ENCODE measurements around the gene ACP3.

- TF ChIP-seq TCF12 (IDR thresholded peaks at IDR 0.05; ENCODE audit: low read depth) (no peak), TEAD4 (IDR thresholded peaks at IDR 0.05) (no peak), CEBPB (IDR thresholded peaks at IDR 0.05) (no peak), EP300 (IDR thresholded peaks at IDR 0.05; ENCODE audit: borderline replicate concordance) (no peak), NFIC (IDR thresholded peaks at IDR 0.05) (no peak), RAD21 (IDR thresholded peaks at IDR 0.05; ENCODE audit: low read depth) (no peak), USF1 (IDR thresholded peaks at IDR 0.05) (no peak), YY1 (IDR thresholded peaks at IDR 0.05; ENCODE audit: low read depth) (no peak)
- TF ChIP-seq, protein P1, sequence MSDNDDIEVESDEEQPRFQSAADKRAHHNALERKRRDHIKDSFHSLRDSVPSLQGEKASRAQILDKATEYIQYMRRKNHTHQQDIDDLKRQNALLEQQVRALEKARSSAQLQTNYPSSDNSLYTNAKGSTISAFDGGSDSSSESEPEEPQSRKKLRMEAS (IDR thresholded peaks at IDR 0.05) = no peak
- TF ChIP-seq, protein P2, sequence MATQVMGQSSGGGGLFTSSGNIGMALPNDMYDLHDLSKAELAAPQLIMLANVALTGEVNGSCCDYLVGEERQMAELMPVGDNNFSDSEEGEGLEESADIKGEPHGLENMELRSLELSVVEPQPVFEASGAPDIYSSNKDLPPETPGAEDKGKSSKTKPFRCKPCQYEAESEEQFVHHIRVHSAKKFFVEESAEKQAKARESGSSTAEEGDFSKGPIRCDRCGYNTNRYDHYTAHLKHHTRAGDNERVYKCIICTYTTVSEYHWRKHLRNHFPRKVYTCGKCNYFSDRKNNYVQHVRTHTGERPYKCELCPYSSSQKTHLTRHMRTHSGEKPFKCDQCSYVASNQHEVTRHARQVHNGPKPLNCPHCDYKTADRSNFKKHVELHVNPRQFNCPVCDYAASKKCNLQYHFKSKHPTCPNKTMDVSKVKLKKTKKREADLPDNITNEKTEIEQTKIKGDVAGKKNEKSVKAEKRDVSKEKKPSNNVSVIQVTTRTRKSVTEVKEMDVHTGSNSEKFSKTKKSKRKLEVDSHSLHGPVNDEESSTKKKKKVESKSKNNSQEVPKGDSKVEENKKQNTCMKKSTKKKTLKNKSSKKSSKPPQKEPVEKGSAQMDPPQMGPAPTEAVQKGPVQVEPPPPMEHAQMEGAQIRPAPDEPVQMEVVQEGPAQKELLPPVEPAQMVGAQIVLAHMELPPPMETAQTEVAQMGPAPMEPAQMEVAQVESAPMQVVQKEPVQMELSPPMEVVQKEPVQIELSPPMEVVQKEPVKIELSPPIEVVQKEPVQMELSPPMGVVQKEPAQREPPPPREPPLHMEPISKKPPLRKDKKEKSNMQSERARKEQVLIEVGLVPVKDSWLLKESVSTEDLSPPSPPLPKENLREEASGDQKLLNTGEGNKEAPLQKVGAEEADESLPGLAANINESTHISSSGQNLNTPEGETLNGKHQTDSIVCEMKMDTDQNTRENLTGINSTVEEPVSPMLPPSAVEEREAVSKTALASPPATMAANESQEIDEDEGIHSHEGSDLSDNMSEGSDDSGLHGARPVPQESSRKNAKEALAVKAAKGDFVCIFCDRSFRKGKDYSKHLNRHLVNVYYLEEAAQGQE (IDR thresholded peaks at IDR 0.05; ENCODE audit: low read depth) = no peak
Measured at GRCh38 chr3:132321304-132321703, 4.1 kb downstream of the ACP3 start.

Data from Ishikawa (cell line).